HEK293 (cell line): ENCODE results near the gene MBOAT2.

Experiments used
- CTCF ChIA-PET: fragments of 350-600 bp; formaldehyde crosslinking; extraction: SDS; loops from one replicate; lab custom pipeline; 2021; ENCODE audit warnings: antibody characterized with exemption; lab: Yijun Ruan, JAX
- POLR2A ChIA-PET: fragments of 300-600 bp; formaldehyde crosslinking; extraction: SDS; loops from one replicate; lab custom pipeline; 2020; ENCODE audit warnings: antibody characterized with exemption, inconsistent platforms; lab: Yijun Ruan, JAX
- H3K27ac ChIP-seq: fragments of 200-500 bp; sonication (Bioruptor generic); 2 replicates; pipeline ENCODE4 v1.5.1; 2014; ENCODE audit warnings: low read depth, low read length, control low read depth, inconsistent platforms; ENCODE audit errors: extremely low read depth
- H3K36me3 ChIP-seq, 2 experiments: fragments of 200-500 bp in 1 of 2; sonication (Bioruptor generic) in 1 of 2; 1 replicate in 1 of 2; 2 replicates in 1 of 2; pipeline ENCODE4 v1.5.1; 2014 to 2017; ENCODE audit warnings: inconsistent platforms in 2 of 2, low read length in 2 of 2; ENCODE audit not compliant: control insufficient read depth in 2 of 2, insufficient read depth in 1 of 2
- H3K4me1 ChIP-seq: fragments of 200-500 bp; sonication (Bioruptor generic); 2 replicates; pipeline ENCODE4 v1.5.1; 2014; ENCODE audit warnings: mild to moderate bottlenecking, low read length, inconsistent platforms; ENCODE audit not compliant: control insufficient read depth, insufficient read depth
- H3K4me3 ChIP-seq: 2 replicates; pipeline ENCODE4 v1.5.1; 2011; ENCODE audit warnings: low read depth, mild to moderate bottlenecking, control low read depth, low read length, moderate library complexity
- H3K9me3 ChIP-seq: fragments of 200-500 bp; sonication (Bioruptor generic); 2 replicates; pipeline ENCODE4 v1.5.1; 2014; ENCODE audit warnings: low read depth, low read length, inconsistent platforms; ENCODE audit not compliant: control insufficient read depth, insufficient read depth
- BCL11B ChIP-seq: fragments of 450-650 bp; formaldehyde crosslinking; IDR thresholded peaks from 2 replicates; pipeline ENCODE4 v1.5.1; 2016; ENCODE audit warnings: low read depth, missing biosample characterization, missing genetic modification characterization
- BCL6B ChIP-seq: fragments of 450-650 bp; formaldehyde crosslinking; IDR thresholded peaks from 2 replicates; pipeline ENCODE4 v1.5.1; 2017; ENCODE audit warnings: missing biosample characterization, missing genetic modification characterization
- EGR2 ChIP-seq: fragments of 450-650 bp; formaldehyde crosslinking; IDR thresholded peaks from 2 replicates; pipeline ENCODE4 v1.5.1; 2016; ENCODE audit warnings: low read depth, missing biosample characterization, missing genetic modification characterization
- GLI2 ChIP-seq: fragments of 450-650 bp; formaldehyde crosslinking; IDR thresholded peaks from 2 replicates; pipeline ENCODE4; 2017; ENCODE audit warnings: missing biosample characterization, missing genetic modification characterization, low read depth, borderline replicate concordance
- GLIS2 ChIP-seq: fragments of 450-650 bp; formaldehyde crosslinking; IDR thresholded peaks from 2 replicates; pipeline ENCODE4 v1.5.1; 2016; ENCODE audit warnings: missing biosample characterization, missing genetic modification characterization
- IKZF3 ChIP-seq: fragments of 450-650 bp; IDR thresholded peaks from 2 replicates; pipeline ENCODE4 v1.5.0; 2018; ENCODE audit warnings: missing biosample characterization, mild to moderate bottlenecking, missing genetic modification characterization, moderate library complexity
- ZBTB21 ChIP-seq: fragments of 450-650 bp; formaldehyde crosslinking; IDR thresholded peaks from 2 replicates; pipeline ENCODE4 v1.5.1; 2017; ENCODE audit warnings: missing biosample characterization, missing genetic modification characterization
- ZNF155 ChIP-seq: fragments of 450-650 bp; formaldehyde crosslinking; IDR thresholded peaks from 2 replicates; pipeline ENCODE4 v1.5.1; 2016; ENCODE audit warnings: missing biosample characterization, missing genetic modification characterization
- ZNF16 ChIP-seq: fragments of 450-650 bp; formaldehyde crosslinking; IDR thresholded peaks from 2 replicates; pipeline ENCODE4 v1.5.1; 2016; ENCODE audit warnings: low read depth, missing biosample characterization, missing genetic modification characterization
- ZNF184 ChIP-seq: fragments of 450-650 bp; IDR thresholded peaks from 2 replicates; pipeline ENCODE4 v1.5.1; 2018; ENCODE audit warnings: missing biosample characterization, mild to moderate bottlenecking, missing genetic modification characterization
- ZNF202 ChIP-seq: fragments of 450-650 bp; formaldehyde crosslinking; IDR thresholded peaks from 2 replicates; pipeline ENCODE4 v1.5.1; 2016; ENCODE audit warnings: missing biosample characterization, missing genetic modification characterization, borderline replicate concordance
- ZNF23 ChIP-seq: fragments of 450-650 bp; formaldehyde crosslinking; IDR thresholded peaks from 2 replicates; pipeline ENCODE4 v1.5.1; 2016; ENCODE audit warnings: missing biosample characterization, missing genetic modification characterization, borderline replicate concordance
- ZNF266 ChIP-seq: fragments of 450-650 bp; formaldehyde crosslinking; IDR thresholded peaks from 2 replicates; pipeline ENCODE4 v1.5.1; 2016; ENCODE audit warnings: missing biosample characterization, missing genetic modification characterization, low read depth
- ZNF521 ChIP-seq: fragments of 450-650 bp; formaldehyde crosslinking; IDR thresholded peaks from 2 replicates; pipeline ENCODE4 v1.5.1; 2017; ENCODE audit warnings: missing biosample characterization, mild to moderate bottlenecking, missing genetic modification characterization
- ZNF561 ChIP-seq: fragments of 450-650 bp; IDR thresholded peaks from 2 replicates; pipeline ENCODE4 v1.5.1; 2018; ENCODE audit warnings: missing biosample characterization, missing genetic modification characterization, borderline replicate concordance
- ZNF623 ChIP-seq: fragments of 450-650 bp; formaldehyde crosslinking; IDR thresholded peaks from 2 replicates; pipeline ENCODE4 v1.5.1; 2016; ENCODE audit warnings: missing biosample characterization, missing genetic modification characterization
- ZNF707 ChIP-seq: fragments of 450-650 bp; formaldehyde crosslinking; IDR thresholded peaks from 2 replicates; pipeline ENCODE4 v1.5.1; 2016; ENCODE audit warnings: missing biosample characterization, missing genetic modification characterization
- ZNF837 ChIP-seq: fragments of 450-650 bp; formaldehyde crosslinking; IDR thresholded peaks from 2 replicates; pipeline ENCODE4 v1.5.1; 2016; ENCODE audit warnings: missing biosample characterization, missing genetic modification characterization
- ZSCAN4 ChIP-seq: fragments of 450-650 bp; formaldehyde crosslinking; IDR thresholded peaks from 2 replicates; pipeline ENCODE4 v1.5.1; 2017; ENCODE audit warnings: missing biosample characterization, missing genetic modification characterization
- TF ChIP-seq, protein P1 (sequence below): fragments of 450-650 bp; IDR thresholded peaks from 2 replicates; pipeline ENCODE4 v1.5.1; 2018; ENCODE audit warnings: missing biosample characterization, mild to moderate bottlenecking, missing genetic modification characterization
- TF ChIP-seq, protein P2 (sequence below): fragments of 450-650 bp; formaldehyde crosslinking; IDR thresholded peaks from 2 replicates; pipeline ENCODE4 v1.5.1; 2016; ENCODE audit warnings: missing biosample characterization, missing genetic modification characterization
- TF ChIP-seq, protein P3 (sequence below): fragments of 450-650 bp; formaldehyde crosslinking; conservative IDR thresholded peaks from 2 replicates; pipeline ENCODE4 v1.5.1; 2016; ENCODE audit warnings: low read depth, missing biosample characterization, missing genetic modification characterization

Gene MBOAT2

GRCh38 chr2:9002313-9002636, 1.2 kb downstream of the MBOAT2 start:
- Histone ChIP-seq H3K27ac (peak overlapping the region; percentile 80; the same call in 1 of the 2 replicates), H3K9me3 (no peaks in the 10 kb centered on the region), H3K36me3 (no peaks in the 10 kb centered on the region), H3K4me1 (peaks cover 21% of the 10 kb centered on the region), H3K4me3 (peak overlapping the region; percentile 85)
- TF ChIP-seq EGR2 (tag by site-specific recombination) (peak; percentile 12; the same call in 1 of the 2 replicates), ZNF707 (tag by site-specific recombination) (no peak), GLI2 (tag by site-specific recombination) (no peak), BCL6B (tag by site-specific recombination) (no peak)
- ChIA-PET CTCF (no interaction called here), POLR2A (interaction anchor here (0.6 to 0.8 kb wide), 2 partner anchors 21 to 164 kb away, joined by 3 to 4 read pairs; no protein-coding TSS in a partner anchor)

DNA sequence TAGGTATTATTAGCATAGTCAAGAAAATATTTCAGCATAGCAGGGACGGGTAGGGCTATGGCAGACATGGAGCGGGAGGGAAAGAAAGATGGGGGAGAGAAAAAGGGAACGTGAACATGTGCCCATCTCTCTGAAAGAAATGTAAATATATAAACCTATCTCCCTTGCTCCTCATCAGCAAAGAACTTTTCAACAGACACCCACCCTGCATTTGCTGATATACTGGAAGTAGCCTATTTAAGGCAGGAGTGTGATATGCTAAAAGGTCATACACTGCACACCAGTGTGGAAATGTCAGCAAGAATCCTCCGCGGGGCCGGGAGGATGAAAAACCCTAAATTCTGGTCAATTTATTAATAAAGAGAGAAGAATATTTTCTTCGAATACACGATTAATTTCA, 1.7 kb downstream of the MBOAT2 start:
- Histone ChIP-seq H3K4me3 (peak overlapping the region; percentile 85), H3K27ac (no peak overlapping the region; the same call in 1 of the 2 replicates), H3K36me3 (no peaks in the 10 kb centered on the region), H3K4me1 (peaks cover 21% of the 10 kb centered on the region), H3K9me3 (no peaks in the 10 kb centered on the region)
- TF ChIP-seq ZNF266 (tag by site-specific recombination) (no peak), ZBTB21 (no peak), ZNF202 (tag by site-specific recombination) (no peak), IKZF3 (tag by site-specific recombination) (no peak), ZNF184 (tag by site-specific recombination) (no peak), ZNF521 (tag by site-specific recombination) (no peak), ZNF16 (tag by site-specific recombination) (no peak), ZNF837 (no peak), GLIS2 (no peak), ZNF561 (tag by site-specific recombination) (no peak), ZSCAN4 (tag by site-specific recombination) (no peak), ZNF23 (no peak), BCL11B (tag by site-specific recombination) (no peak), ZNF155 (no peak), ZNF623 (tag by site-specific recombination) (no peak)
- TF ChIP-seq, protein P1, sequence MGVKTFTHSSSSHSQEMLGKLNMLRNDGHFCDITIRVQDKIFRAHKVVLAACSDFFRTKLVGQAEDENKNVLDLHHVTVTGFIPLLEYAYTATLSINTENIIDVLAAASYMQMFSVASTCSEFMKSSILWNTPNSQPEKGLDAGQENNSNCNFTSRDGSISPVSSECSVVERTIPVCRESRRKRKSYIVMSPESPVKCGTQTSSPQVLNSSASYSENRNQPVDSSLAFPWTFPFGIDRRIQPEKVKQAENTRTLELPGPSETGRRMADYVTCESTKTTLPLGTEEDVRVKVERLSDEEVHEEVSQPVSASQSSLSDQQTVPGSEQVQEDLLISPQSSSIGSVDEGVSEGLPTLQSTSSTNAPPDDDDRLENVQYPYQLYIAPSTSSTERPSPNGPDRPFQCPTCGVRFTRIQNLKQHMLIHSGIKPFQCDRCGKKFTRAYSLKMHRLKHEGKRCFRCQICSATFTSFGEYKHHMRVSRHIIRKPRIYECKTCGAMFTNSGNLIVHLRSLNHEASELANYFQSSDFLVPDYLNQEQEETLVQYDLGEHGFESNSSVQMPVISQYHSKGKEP (tag by site-specific recombination), result no peak
- TF ChIP-seq, protein P2, sequence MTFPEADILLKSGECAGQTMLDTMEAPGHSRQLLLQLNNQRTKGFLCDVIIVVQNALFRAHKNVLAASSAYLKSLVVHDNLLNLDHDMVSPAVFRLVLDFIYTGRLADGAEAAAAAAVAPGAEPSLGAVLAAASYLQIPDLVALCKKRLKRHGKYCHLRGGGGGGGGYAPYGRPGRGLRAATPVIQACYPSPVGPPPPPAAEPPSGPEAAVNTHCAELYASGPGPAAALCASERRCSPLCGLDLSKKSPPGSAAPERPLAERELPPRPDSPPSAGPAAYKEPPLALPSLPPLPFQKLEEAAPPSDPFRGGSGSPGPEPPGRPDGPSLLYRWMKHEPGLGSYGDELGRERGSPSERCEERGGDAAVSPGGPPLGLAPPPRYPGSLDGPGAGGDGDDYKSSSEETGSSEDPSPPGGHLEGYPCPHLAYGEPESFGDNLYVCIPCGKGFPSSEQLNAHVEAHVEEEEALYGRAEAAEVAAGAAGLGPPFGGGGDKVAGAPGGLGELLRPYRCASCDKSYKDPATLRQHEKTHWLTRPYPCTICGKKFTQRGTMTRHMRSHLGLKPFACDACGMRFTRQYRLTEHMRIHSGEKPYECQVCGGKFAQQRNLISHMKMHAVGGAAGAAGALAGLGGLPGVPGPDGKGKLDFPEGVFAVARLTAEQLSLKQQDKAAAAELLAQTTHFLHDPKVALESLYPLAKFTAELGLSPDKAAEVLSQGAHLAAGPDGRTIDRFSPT, result no peak
- TF ChIP-seq, protein P3, sequence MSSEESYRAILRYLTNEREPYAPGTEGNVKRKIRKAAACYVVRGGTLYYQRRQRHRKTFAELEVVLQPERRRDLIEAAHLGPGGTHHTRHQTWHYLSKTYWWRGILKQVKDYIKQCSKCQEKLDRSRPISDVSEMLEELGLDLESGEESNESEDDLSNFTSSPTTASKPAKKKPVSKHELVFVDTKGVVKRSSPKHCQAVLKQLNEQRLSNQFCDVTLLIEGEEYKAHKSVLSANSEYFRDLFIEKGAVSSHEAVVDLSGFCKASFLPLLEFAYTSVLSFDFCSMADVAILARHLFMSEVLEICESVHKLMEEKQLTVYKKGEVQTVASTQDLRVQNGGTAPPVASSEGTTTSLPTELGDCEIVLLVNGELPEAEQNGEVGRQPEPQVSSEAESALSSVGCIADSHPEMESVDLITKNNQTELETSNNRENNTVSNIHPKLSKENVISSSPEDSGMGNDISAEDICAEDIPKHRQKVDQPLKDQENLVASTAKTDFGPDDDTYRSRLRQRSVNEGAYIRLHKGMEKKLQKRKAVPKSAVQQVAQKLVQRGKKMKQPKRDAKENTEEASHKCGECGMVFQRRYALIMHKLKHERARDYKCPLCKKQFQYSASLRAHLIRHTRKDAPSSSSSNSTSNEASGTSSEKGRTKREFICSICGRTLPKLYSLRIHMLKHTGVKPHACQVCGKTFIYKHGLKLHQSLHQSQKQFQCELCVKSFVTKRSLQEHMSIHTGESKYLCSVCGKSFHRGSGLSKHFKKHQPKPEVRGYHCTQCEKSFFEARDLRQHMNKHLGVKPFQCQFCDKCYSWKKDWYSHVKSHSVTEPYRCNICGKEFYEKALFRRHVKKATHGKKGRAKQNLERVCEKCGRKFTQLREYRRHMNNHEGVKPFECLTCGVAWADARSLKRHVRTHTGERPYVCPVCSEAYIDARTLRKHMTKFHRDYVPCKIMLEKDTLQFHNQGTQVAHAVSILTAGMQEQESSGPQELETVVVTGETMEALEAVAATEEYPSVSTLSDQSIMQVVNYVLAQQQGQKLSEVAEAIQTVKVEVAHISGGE (tag by site-specific recombination), result no peak
- ChIA-PET CTCF (interaction anchor here (1.0 kb wide), 1 partner anchor 129 kb away, joined by 3 read pairs; no protein-coding TSS in a partner anchor), POLR2A (no interaction called here)
